Panc1 (cell line): ENCODE measurements around the gene HIC2. TPM values are rescaled to one million over a fixed set of nuclear protein-coding genes. Genes with fewer than 3 reads are reported as not detected.
"Not testable (repeated sequence)": the region's sequence is repeated elsewhere in the genome, so short reads cannot be mapped to it uniquely, and the experiment has no call there.

Experiments
- ATAC-seq: fragments of 200-7000 bp; cut with Tn5 transposase; 2 replicates; pipeline ENCODE4 v1.9.1; 2020; ENCODE audit warnings: mild to moderate bottlenecking, moderate library complexity
- BruUV-seq: library from RNA; stranded (reverse); fragments of 400-500 nt; replicated peaks from 2 replicates; lab custom pipeline; 2021; lab: Mats Ljungman, UMichigan
- CTCF ChIA-PET: fragments of 300-600 bp; sonication (Branson Sonifier 250); formaldehyde crosslinking; loops from one replicate; lab custom pipeline; 2022; ENCODE audit warnings: antibody characterized with exemption; lab: Charles Lee
- POLR2A ChIA-PET: fragments of 300-600 bp; sonication (Branson Sonifier 250); formaldehyde crosslinking; loops from one replicate; lab custom pipeline; 2022; ENCODE audit warnings: antibody characterized with exemption; lab: Charles Lee
- DNase-seq: peaks from one replicate; pipeline ENCODE4 v3.0.0-alpha.2; 2010; ENCODE audit warnings: low read depth, low spot score
- H3K27ac ChIP-seq: 2 replicates; pipeline ENCODE4 v1.5.1; 2011; ENCODE audit warnings: mild to moderate bottlenecking, low read length, inconsistent platforms
- H3K27me3 ChIP-seq: fragments of 200-500 bp; sonication (Bioruptor generic); 2 replicates; pipeline ENCODE4 v1.6.0; 2014; ENCODE audit warnings: low read length, inconsistent platforms; ENCODE audit not compliant: control insufficient read depth, insufficient read depth
- H3K36me3 ChIP-seq: fragments of 200-500 bp; sonication (Bioruptor generic); 2 replicates; pipeline ENCODE4 v1.5.1; 2014; ENCODE audit warnings: inconsistent platforms, mild to moderate bottlenecking, low read length, moderate library complexity; ENCODE audit not compliant: control insufficient read depth, insufficient read depth
- H3K4me1 ChIP-seq: 2 replicates; pipeline ENCODE4 v1.5.1; 2011; ENCODE audit warnings: inconsistent platforms, mild to moderate bottlenecking, low read length, moderate library complexity; ENCODE audit not compliant: control insufficient read depth, insufficient read depth
- H3K4me3 ChIP-seq, 2 experiments: 2 replicates each; pipeline ENCODE4 v1.5.1; 2011 to 2012; ENCODE audit warnings: low read depth in 2 of 2, low read length in 2 of 2, mild to moderate bottlenecking in 2 of 2, inconsistent platforms in 1 of 2, moderate library complexity in 1 of 2
- H3K9me3 ChIP-seq: fragments of 200-500 bp; sonication (Bioruptor generic); 2 replicates; pipeline ENCODE4 v1.5.1; 2014; ENCODE audit warnings: low read depth, mild to moderate bottlenecking, inconsistent platforms, low read length, moderate library complexity; ENCODE audit not compliant: control insufficient read depth, insufficient read depth
- CTCF ChIP-seq: fragments of 450-650 bp; IDR thresholded peaks from 2 replicates; pipeline ENCODE4 v1.5.1; 2017; ENCODE audit warnings: mild to moderate bottlenecking
- POLR2AphosphoS5 ChIP-seq: IDR thresholded peaks from 2 replicates; pipeline ENCODE4 v1.6.1; 2012; ENCODE audit warnings: mild to moderate bottlenecking, low read depth, low read length, moderate library complexity
- REST ChIP-seq, 2 experiments: IDR thresholded peaks; 2 replicates each; pipeline ENCODE4 v1.6.1; 2011 to 2012; ENCODE audit warnings: low read depth in 2 of 2, control low read depth in 1 of 2, low read length in 1 of 2, mild to moderate bottlenecking in 1 of 2, moderate library complexity in 1 of 2; ENCODE audit not compliant: insufficient read depth in 1 of 2
- SIN3A ChIP-seq: IDR thresholded peaks from 2 replicates; pipeline ENCODE4 v1.6.1; 2012; ENCODE audit warnings: low read depth, mild to moderate bottlenecking, low read length, moderate library complexity, borderline replicate concordance; ENCODE audit not compliant: insufficient read depth
- TCF7L2 ChIP-seq: IDR thresholded peaks from 2 replicates; pipeline ENCODE4 v1.6.1; 2011; ENCODE audit warnings: mild to moderate bottlenecking, low read depth, low read length, inconsistent platforms
- in situ Hi-C: cut with HindIII; loops from 2 replicates; pipeline ENCODE4 v1.10.0; 2016; ENCODE audit warnings: low sequenced_read_pairs, low pct_unique_long_range_greater_than_20kb
- intact Hi-C: fragments of 100-400 bp; cut with micrococcal nuclease; formaldehyde crosslinking; loops from one replicate; pipeline ENCODE4 v1.10.0; 2022; ENCODE audit not compliant: unreplicated experiment
- total RNA-seq: library from RNA; stranded (reverse); gene quantifications from one replicate; pipeline ENCODE4 v1.2.1, GENCODE V29; 2021; ENCODE audit not compliant: unreplicated experiment

HIC2 gene
- total RNA-seq, 1 experiment from 2014 or later = 7.3 TPM

GRCh38 chr22:21454998-21455333, 37.8 kb downstream of the HIC2 start:
- H3K4me3 ChIP-seq, BruUV-seq, DNase-seq, H3K27me3 ChIP-seq, CTCF ChIA-PET, ATAC-seq, intact Hi-C loops, H3K27ac ChIP-seq, in situ Hi-C loops, H3K9me3 ChIP-seq, H3K36me3 ChIP-seq, POLR2A ChIA-PET: not testable (repeated sequence)
- peaks cover 18% of the 10 kb centered on the region for H3K4me1 ChIP-seq

GRCh38 chr22:21455334-21456089, 38.3 kb downstream of the HIC2 start:
- intact Hi-C loops = no loop called here
- ATAC-seq (peak; percentile 11; the same call in 1 of the 2 replicates), DNase-seq (no peak)
- peaks cover 18% of the 10 kb centered on the region for H3K4me1 ChIP-seq
- H3K4me3 ChIP-seq = no peak overlapping the region
- POLR2A ChIA-PET = no interaction called here
- CTCF ChIA-PET = no interaction called here
- no peak overlapping the region for H3K27ac ChIP-seq
- no TSS peak for BruUV-seq
- no peak for TF ChIP-seq POLR2AphosphoS5
- no peak for TF ChIP-seq CTCF
- TF ChIP-seq TCF7L2 = no peak
- TF ChIP-seq REST (IDR thresholded peaks at IDR 0.05; ENCODE audit: insufficient read depth in 1 of 2, low read depth in 2 of 2, low read length in 1 of 2) = no peak
- no peak for TF ChIP-seq SIN3A
- in situ Hi-C loops = no loop called here
- no peaks in the 10 kb centered on the region for H3K36me3 ChIP-seq
- H3K9me3 ChIP-seq = no peaks in the 10 kb centered on the region
- H3K27me3 ChIP-seq = no peaks in the 10 kb centered on the region

- H3K27ac ChIP-seq = peak overlapping the region; percentile 18; the same call in 1 of the 2 replicates
These were observed 40.0 kb downstream of the HIC2 start for GRCh38 chr22:21457023-21457787.

More at GRCh38 chr22:21457023-21457787, 40.0 kb downstream of the HIC2 start:
- peak; percentile 34; the same call in 1 of the 2 replicates for TF ChIP-seq POLR2AphosphoS5
- no peak for TF ChIP-seq CTCF
- ChIA-PET CTCF (interaction anchor here (1.2 kb wide), 1 partner anchor 9 kb away, joined by 6 read pairs; no protein-coding TSS in a partner anchor), POLR2A (no interaction called here)
- intact Hi-C loops (no loop called here), in situ Hi-C loops (no loop called here)
- no peaks in the 10 kb centered on the region for H3K27me3 ChIP-seq
- ATAC-seq (peak; percentile 90), DNase-seq (peak; percentile 81)
- no peaks in the 10 kb centered on the region for H3K9me3 ChIP-seq
- peaks cover 18% of the 10 kb centered on the region for H3K4me1 ChIP-seq
- no TSS peak for BruUV-seq
- no peaks in the 10 kb centered on the region for H3K36me3 ChIP-seq
- H3K4me3 ChIP-seq = peak overlapping the region in 1 of 2 experiments; percentile 19; a peak in 2 of 4 replicates
